K562 (cell line): ENCODE data around the gene GIMAP7. TPM values are rescaled to one million over a fixed set of nuclear protein-coding genes. Genes with fewer than 3 reads are reported as not detected.

ENCODE experiments used
- ATAC-seq: fragments of 200-7000 bp; cut with Tn5 transposase; 3 replicates; pipeline ENCODE4 v1.9.1; 2020; ENCODE audit warnings: moderate library complexity
- BruUV-seq: library from RNA; stranded (reverse); fragments of 400-500 nt; replicated peaks from 2 replicates; lab custom pipeline; 2021; lab: Mats Ljungman, UMichigan
- CTCF ChIA-PET: fragments of 300-600 bp; formaldehyde crosslinking; extraction: SDS; loops from one replicate; lab custom pipeline; 2021; ENCODE audit warnings: low intra/inter-chr PET ratio; lab: Yijun Ruan, JAX
- POLR2A ChIA-PET: fragments of 300-600, 350-650 bp; sonication (Branson Sonifier 250); formaldehyde crosslinking; extraction: SDS; loops from one replicate; lab custom pipeline; 2021; ENCODE audit warnings: antibody characterized with exemption, inconsistent platforms; lab: Yijun Ruan, JAX
- DNase-seq, 4 experiments: peaks; one replicate each; pipeline versions ENCODE4 v3.0.0 to v3.0.0-alpha.2; 2011 to 2018; ENCODE audit warnings: low spot score in 3 of 4, mixed read lengths in 3 of 4; ENCODE audit errors: extremely low read depth in 1 of 4
- FAIRE-seq: peaks from 2 replicates; lab custom pipeline; 2011; peaks lifted over from hg19 to GRCh38; lab: Jason Lieb, UNC
- H2AFZ ChIP-seq: 2 replicates; pipeline ENCODE4 v1.6.0; 2011; ENCODE audit warnings: low read depth, low read length, control low read depth, inconsistent platforms
- H3K27ac ChIP-seq: fragments of 200-600 bp; 3 replicates; pipeline ENCODE4 v1.8.0; 2011; ENCODE audit warnings: low read depth, mild to moderate bottlenecking, control low read depth, inconsistent platforms, low read length, moderate library complexity, mixed read lengths; ENCODE audit errors: extremely low read depth
- H3K27me3 ChIP-seq, 2 experiments: fragments of 300-600 bp in 1 of 2; 2 replicates in 1 of 2; 3 replicates in 1 of 2; pipeline versions ENCODE4 v1.6.0 to v1.8.0; 2011; ENCODE audit warnings: inconsistent platforms in 2 of 2, low read length in 2 of 2, mild to moderate bottlenecking in 1 of 2, mixed read lengths in 1 of 2, moderate library complexity in 1 of 2; ENCODE audit not compliant: control insufficient read depth in 2 of 2, insufficient read depth in 2 of 2
- H3K36me3 ChIP-seq: fragments of 300-600 bp; 3 replicates; pipeline ENCODE4 v1.8.0; 2011; ENCODE audit warnings: mild to moderate bottlenecking, low read length, inconsistent platforms; ENCODE audit not compliant: control insufficient read depth, insufficient read depth
- H3K4me1 ChIP-seq, 2 experiments: fragments of 200-600 bp in 1 of 2; replicated peaks in 1 of 2; 2 replicates in 1 of 2; 3 replicates in 1 of 2; pipeline versions ENCODE4 v1.5.1 to v1.8.0; 2011; ENCODE audit warnings: inconsistent platforms in 2 of 2, low read length in 2 of 2, mild to moderate bottlenecking in 1 of 2, mixed read lengths in 1 of 2, moderate library complexity in 1 of 2; ENCODE audit not compliant: control insufficient read depth in 2 of 2, insufficient read depth in 2 of 2
- H3K4me2 ChIP-seq: 2 replicates; pipeline ENCODE4 v1.6.1; 2011; ENCODE audit warnings: low read length, control low read depth, inconsistent platforms, mixed read lengths; ENCODE audit not compliant: insufficient read depth
- H3K4me3 ChIP-seq: fragments of 200-600 bp; sonication (generic), shearing (Covaris generic); 2 replicates; pipeline ENCODE4 v1.5.1; 2016; ENCODE audit warnings: control low read depth, inconsistent platforms
- H3K79me2 ChIP-seq: fragments of 200-600 bp; 3 replicates; pipeline ENCODE4 v1.8.0; 2011; ENCODE audit warnings: low read length, inconsistent platforms; ENCODE audit not compliant: control insufficient read depth, insufficient read depth
- H3K9ac ChIP-seq, 2 experiments: 2 replicates each; pipeline versions ENCODE4 v1.6.0 to v1.6.1; 2011; ENCODE audit warnings: low read depth in 2 of 2, low read length in 2 of 2, control low read depth in 1 of 2, inconsistent platforms in 1 of 2, mild to moderate bottlenecking in 1 of 2, mixed read lengths in 1 of 2; ENCODE audit not compliant: insufficient read depth in 1 of 2
- H3K9me1 ChIP-seq: one replicate; pipeline ENCODE4 v1.6.0; 2011; ENCODE audit warnings: inconsistent platforms, mild to moderate bottlenecking, low read length, moderate library complexity; ENCODE audit not compliant: control insufficient read depth, insufficient read depth
- H3K9me3 ChIP-seq: replicated peaks from 2 replicates; pipeline ENCODE4 v1.5.1; 2011; ENCODE audit warnings: low read depth, low read length, inconsistent platforms; ENCODE audit not compliant: control insufficient read depth, insufficient read depth
- H4K20me1 ChIP-seq: replicated peaks from 2 replicates; pipeline ENCODE4 v1.6.1; 2011; ENCODE audit warnings: low read length, inconsistent platforms, mixed read lengths; ENCODE audit not compliant: control insufficient read depth, insufficient read depth
- ETV5 ChIP-seq: sonication (generic); formaldehyde crosslinking; IDR thresholded peaks from 2 replicates; pipeline ENCODE4 v1.4.0; 2020; ENCODE audit warnings: low read depth, mild to moderate bottlenecking, missing genetic modification reagents
- FIP1L1 ChIP-seq: fragments of 200-400 bp; formaldehyde crosslinking; IDR thresholded peaks from 2 replicates; pipeline ENCODE4 v1.6.1; 2018; ENCODE audit warnings: mild to moderate bottlenecking, low read depth, low read length; ENCODE audit not compliant: poor library complexity, severe bottlenecking
- HOXB6 ChIP-seq: fragments of 250-450 bp; sonication (Bioruptor Pico); IDR thresholded peaks from 2 replicates; pipeline ENCODE4 v1.5.1; 2022; ENCODE audit warnings: mild to moderate bottlenecking, borderline replicate concordance
- JUN ChIP-seq, 2 experiments: sonication (generic) in 1 of 2; formaldehyde crosslinking in 1 of 2; IDR thresholded peaks; 2 replicates each; pipeline versions ENCODE4 v1.6.1 to v1.8.0; 2012 to 2022; ENCODE audit warnings: borderline replicate concordance in 2 of 2, mild to moderate bottlenecking in 2 of 2, improper control_type of control experiment in 1 of 2, low read depth in 1 of 2, low read length in 1 of 2, missing genetic modification reagents in 1 of 2
- NFATC3 ChIP-seq: fragments of 450-650 bp; IDR thresholded peaks from 2 replicates; pipeline ENCODE4 v1.6.1; 2017; ENCODE audit warnings: mild to moderate bottlenecking
- PCBP2 ChIP-seq: fragments of 200-400 bp; formaldehyde crosslinking; IDR thresholded peaks from 2 replicates; pipeline ENCODE4 v1.6.1; 2018; ENCODE audit warnings: low read length, low read depth, mild to moderate bottlenecking, moderate library complexity; ENCODE audit not compliant: poor library complexity, severe bottlenecking
- PURB ChIP-seq: sonication (generic); formaldehyde crosslinking; IDR thresholded peaks from 2 replicates; pipeline ENCODE4 v1.9.0; 2021; ENCODE audit warnings: low read depth, mild to moderate bottlenecking, missing genetic modification reagents
- PYGO2 ChIP-seq: fragments of 450-650 bp; IDR thresholded peaks from 2 replicates; pipeline ENCODE4 v1.6.1; 2016; ENCODE audit warnings: mild to moderate bottlenecking, missing genetic modification characterization, moderate library complexity, missing compliant biosample characterization
- SMAD3 ChIP-seq: fragments of 450-650 bp; formaldehyde crosslinking; conservative IDR thresholded peaks from 2 replicates; pipeline ENCODE4 v1.4.0; 2020; ENCODE audit warnings: mild to moderate bottlenecking
- SMAD4 ChIP-seq: fragments of 250-450 bp; sonication (Bioruptor Pico); conservative IDR thresholded peaks from 2 replicates; pipeline ENCODE4 v1.8.0; 2021; ENCODE audit warnings: inconsistent platforms, mild to moderate bottlenecking, moderate library complexity
- STAT5A ChIP-seq: IDR thresholded peaks from 2 replicates; pipeline ENCODE4 v1.6.1; 2012; ENCODE audit warnings: low read length, inconsistent platforms, borderline replicate concordance
- SUPT5H ChIP-seq: fragments of 450-650 bp; IDR thresholded peaks from 2 replicates; pipeline ENCODE4 v1.6.1; 2016
- ZFX ChIP-seq: sonication (generic); formaldehyde crosslinking; IDR thresholded peaks from 2 replicates; pipeline ENCODE4 v1.8.0; 2022; ENCODE audit warnings: mild to moderate bottlenecking, missing genetic modification reagents, moderate library complexity
- ZKSCAN8 ChIP-seq: fragments of 200-800 bp; sonication (Bioruptor generic); IDR thresholded peaks from 2 replicates; pipeline ENCODE4 v1.6.1; 2016; ENCODE audit warnings: missing genetic modification characterization, missing compliant biosample characterization
- ZNF696 ChIP-seq: fragments of 250-450 bp; sonication (Bioruptor Pico); conservative IDR thresholded peaks from 2 replicates; pipeline ENCODE4 v1.4.0; 2020; ENCODE audit warnings: mild to moderate bottlenecking, moderate library complexity
- WGBS: fragments of 100-300 bp; shearing (Covaris generic); methylation state at CpG from one replicate; pipeline ENCODE4 v1.1.6; 2016; ENCODE audit warnings: low coverage, mixed read lengths; ENCODE audit not compliant: insufficient coverage; ENCODE audit errors: missing lambda C conversion rate; 5-methylcytosine and 5-hydroxymethylcytosine counted together
- in situ Hi-C: fragments of 300-500 bp; cut with MboI; formaldehyde crosslinking; loops from 4 replicates; pipeline ENCODE4 v1.15.0; 2018; ENCODE audit warnings: inconsistent platforms, mixed read lengths
- intact Hi-C: fragments of 100-400 bp; cut with micrococcal nuclease; formaldehyde crosslinking; loops from 2 replicates; pipeline ENCODE4 v1.14.2; 2022
- polyA plus RNA-seq, 8 experiments: library from polyadenylated mRNA; depleted of rRNA in 4 of 8; stranded (reverse) in 5 of 8; unstranded in 3 of 8; fragments of >200 nt; fragmentation: Nextera tagmentation in 2 of 8; fragmentation: Illumina TruSeq in 1 of 8; extraction: Ambion mirVana in 2 of 8; extraction: Trizol in 1 of 8; gene quantifications; 2 replicates each; pipeline versions ENCODE4 v1.2.1 to v1.2.3, GENCODE V29; 2011 to 2014; ENCODE audit warnings: inconsistent platforms in 1 of 8, missing spikeins in 1 of 8
- total RNA-seq, 7 experiments: library from RNA; depleted of rRNA in 6 of 7; stranded (reverse); fragments of >200 nt in 6 of 7; fragmentation: Illumina TruSeq in 2 of 7; extraction: Trizol in 2 of 7; gene quantifications; 2 replicates each; pipeline versions ENCODE4 v1.2.1 to v1.2.3, GENCODE V29; 2011 to 2021; ENCODE audit warnings: low replicate concordance in 1 of 7
- TF ChIP-seq, protein P1 (sequence below): fragments of 250-450 bp; sonication (Bioruptor Pico); IDR thresholded peaks from 2 replicates; pipeline ENCODE4 v1.8.0; 2022; ENCODE audit warnings: inconsistent platforms
- TF ChIP-seq, protein P2 (sequence below): sonication (generic); formaldehyde crosslinking; IDR thresholded peaks from 2 replicates; pipeline ENCODE4 v1.8.1; 2022; ENCODE audit warnings: missing genetic modification reagents
- TF ChIP-seq, protein P3 (sequence below): conservative IDR thresholded peaks from 2 replicates; pipeline ENCODE4 v1.6.1; 2011; ENCODE audit warnings: low read depth, mild to moderate bottlenecking, low read length; ENCODE audit not compliant: control insufficient read depth

GIMAP7 gene
- total and polyA plus RNA-seq, 9 of the 15 experiments (the other 6 are each of a cell fraction or from before 2014, with no cell fraction given) = 0.42 TPM; not detected in 8

DNA sequence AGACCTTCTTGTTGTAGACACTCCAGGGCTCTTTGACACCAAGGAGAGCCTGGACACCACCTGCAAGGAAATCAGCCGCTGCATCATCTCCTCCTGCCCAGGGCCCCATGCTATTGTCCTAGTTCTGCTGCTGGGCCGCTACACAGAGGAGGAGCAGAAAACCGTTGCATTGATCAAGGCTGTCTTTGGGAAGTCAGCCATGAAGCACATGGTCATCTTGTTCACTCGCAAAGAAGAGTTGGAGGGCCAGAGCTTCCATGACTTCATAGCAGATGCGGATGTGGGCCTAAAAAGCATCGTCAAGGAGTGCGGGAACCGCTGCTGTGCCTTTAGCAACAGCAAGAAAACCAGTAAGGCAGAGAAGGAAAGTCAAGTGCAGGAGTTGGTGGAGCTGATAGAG, 5.5 kb downstream of the GIMAP7 start:
- DNase-seq (no peak), FAIRE-seq (no peak)
- Histone ChIP-seq H3K4me3 (no peak overlapping the region), H3K9me3 (no peaks in the 10 kb centered on the region), H3K27me3 (peaks cover 7 to 10% of the 10 kb centered on the region in 2 experiments; a peak in 4 of 5 replicates), H3K27ac (no peak overlapping the region), H3K36me3 (no peaks in the 10 kb centered on the region), H3K79me2 (no peaks in the 10 kb centered on the region)
- TF ChIP-seq NFATC3 = no peak
- TF ChIP-seq PYGO2 = no peak
- no peak for TF ChIP-seq PURB (CRISPR knock-in tag)
- TF ChIP-seq ZFX = no peak
- TF ChIP-seq FIP1L1 = no peak
- TF ChIP-seq, protein P1, sequence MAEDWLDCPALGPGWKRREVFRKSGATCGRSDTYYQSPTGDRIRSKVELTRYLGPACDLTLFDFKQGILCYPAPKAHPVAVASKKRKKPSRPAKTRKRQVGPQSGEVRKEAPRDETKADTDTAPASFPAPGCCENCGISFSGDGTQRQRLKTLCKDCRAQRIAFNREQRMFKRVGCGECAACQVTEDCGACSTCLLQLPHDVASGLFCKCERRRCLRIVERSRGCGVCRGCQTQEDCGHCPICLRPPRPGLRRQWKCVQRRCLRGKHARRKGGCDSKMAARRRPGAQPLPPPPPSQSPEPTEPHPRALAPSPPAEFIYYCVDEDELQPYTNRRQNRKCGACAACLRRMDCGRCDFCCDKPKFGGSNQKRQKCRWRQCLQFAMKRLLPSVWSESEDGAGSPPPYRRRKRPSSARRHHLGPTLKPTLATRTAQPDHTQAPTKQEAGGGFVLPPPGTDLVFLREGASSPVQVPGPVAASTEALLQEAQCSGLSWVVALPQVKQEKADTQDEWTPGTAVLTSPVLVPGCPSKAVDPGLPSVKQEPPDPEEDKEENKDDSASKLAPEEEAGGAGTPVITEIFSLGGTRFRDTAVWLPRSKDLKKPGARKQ = no peak
- no peak for TF ChIP-seq ETV5 (CRISPR knock-in tag)
- TF ChIP-seq ZKSCAN8 = no peak
- TF ChIP-seq PCBP2 = no peak
- TF ChIP-seq ZNF696 (CRISPR knock-in tag) = no peak
- TF ChIP-seq, protein P2, sequence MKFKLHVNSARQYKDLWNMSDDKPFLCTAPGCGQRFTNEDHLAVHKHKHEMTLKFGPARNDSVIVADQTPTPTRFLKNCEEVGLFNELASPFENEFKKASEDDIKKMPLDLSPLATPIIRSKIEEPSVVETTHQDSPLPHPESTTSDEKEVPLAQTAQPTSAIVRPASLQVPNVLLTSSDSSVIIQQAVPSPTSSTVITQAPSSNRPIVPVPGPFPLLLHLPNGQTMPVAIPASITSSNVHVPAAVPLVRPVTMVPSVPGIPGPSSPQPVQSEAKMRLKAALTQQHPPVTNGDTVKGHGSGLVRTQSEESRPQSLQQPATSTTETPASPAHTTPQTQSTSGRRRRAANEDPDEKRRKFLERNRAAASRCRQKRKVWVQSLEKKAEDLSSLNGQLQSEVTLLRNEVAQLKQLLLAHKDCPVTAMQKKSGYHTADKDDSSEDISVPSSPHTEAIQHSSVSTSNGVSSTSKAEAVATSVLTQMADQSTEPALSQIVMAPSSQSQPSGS (CRISPR knock-in tag) = no peak
- TF ChIP-seq HOXB6 (CRISPR knock-in tag) = no peak
- no peak for TF ChIP-seq SMAD3 (CRISPR knock-in tag)
- no peak for TF ChIP-seq SMAD4
- no peak for TF ChIP-seq STAT5A
- TF ChIP-seq SUPT5H = no peak
- TF ChIP-seq, protein P3, sequence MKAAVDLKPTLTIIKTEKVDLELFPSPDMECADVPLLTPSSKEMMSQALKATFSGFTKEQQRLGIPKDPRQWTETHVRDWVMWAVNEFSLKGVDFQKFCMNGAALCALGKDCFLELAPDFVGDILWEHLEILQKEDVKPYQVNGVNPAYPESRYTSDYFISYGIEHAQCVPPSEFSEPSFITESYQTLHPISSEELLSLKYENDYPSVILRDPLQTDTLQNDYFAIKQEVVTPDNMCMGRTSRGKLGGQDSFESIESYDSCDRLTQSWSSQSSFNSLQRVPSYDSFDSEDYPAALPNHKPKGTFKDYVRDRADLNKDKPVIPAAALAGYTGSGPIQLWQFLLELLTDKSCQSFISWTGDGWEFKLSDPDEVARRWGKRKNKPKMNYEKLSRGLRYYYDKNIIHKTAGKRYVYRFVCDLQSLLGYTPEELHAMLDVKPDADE = no peak
- TF ChIP-seq JUN (IDR thresholded peaks at IDR 0.05; ENCODE audit: borderline replicate concordance, low read depth, low read length) = no peak
- TF ChIP-seq JUN (CRISPR knock-in tag; IDR thresholded peaks at IDR 0.05; ENCODE audit: borderline replicate concordance) = no peak
- TF ChIP-seq, all 486 proteins: peak for 0
- intact Hi-C loops (loop anchor here (10.0 kb wide), 1 partner anchor 235 kb away; no protein-coding TSS in a partner anchor), in situ Hi-C loops (no loop called here)
- no peaks in the 10 kb centered on the region for H3K9me1 ChIP-seq
- ATAC-seq = peak; percentile 38; the same call in 2 of the 3 replicates
- H3K4me2 ChIP-seq = no peak overlapping the region
- BruUV-seq = no TSS peak
- POLR2A ChIA-PET = interaction anchor here (0.6 to 1.1 kb wide), 2 partner anchors 40 to 69 kb away, joined by 4 to 5 read pairs; partner anchors contain the start of gene GIMAP8
- no peak overlapping the region for H2AFZ ChIP-seq
- H3K9ac ChIP-seq = no peak overlapping the region
- no peaks in the 10 kb centered on the region for H3K4me1 ChIP-seq
- 3% methylated on average over 8 of the region's 8 CpGs for WGBS
- CTCF ChIA-PET = no interaction called here
- H4K20me1 ChIP-seq = no peaks in the 10 kb centered on the region
